ENCODE measurements around the gene FGF2. TPM values are rescaled to one million over a fixed set of nuclear protein-coding genes. Genes with fewer than 3 reads are reported as not detected.
"Not testable (repeated sequence)": the region's sequence is repeated elsewhere in the genome, so short reads cannot be mapped to it uniquely, and the experiment has no call there.

FGF2 gene
- total RNA-seq, 3 donors from 2014 or later = 0.37 to 0.84 (median 0.73) TPM

DNA sequence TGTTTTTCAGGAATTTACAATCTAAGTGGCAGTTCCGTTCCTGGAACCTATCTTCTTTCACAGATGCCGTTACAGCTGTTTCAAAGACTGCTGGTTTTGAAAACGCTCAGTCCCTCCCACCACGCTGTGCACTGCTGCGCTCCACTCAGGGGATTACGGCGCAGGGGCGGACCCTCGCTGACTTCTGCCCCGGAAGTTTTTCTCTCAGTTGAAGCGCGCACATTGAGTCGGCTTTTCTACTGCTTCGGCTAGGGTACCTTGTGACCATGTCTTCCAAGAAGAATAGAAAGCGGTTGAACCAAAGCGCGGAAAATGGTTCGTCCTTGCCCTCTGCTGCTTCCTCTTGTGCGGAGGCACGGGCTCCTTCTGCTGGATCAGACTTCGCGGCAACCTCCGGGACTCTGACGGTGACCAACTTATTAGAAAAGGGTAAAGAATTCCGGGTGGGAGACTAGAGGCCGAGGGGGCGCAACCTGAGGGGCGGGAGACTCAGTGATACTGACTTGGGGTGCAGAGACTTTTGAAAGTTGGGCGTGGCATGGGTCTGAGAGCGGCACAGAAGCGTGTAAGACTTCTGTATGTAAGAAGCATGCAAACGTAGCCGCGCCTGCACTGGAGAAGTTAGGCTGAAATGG, 96.4 kb downstream of the FGF2 start:
- DNase-seq = peak; percentile 81
- ATAC-seq = peak; percentile 98 to 99
- Mint-ChIP-seq H3K4me1 (ENCODE audit: low read depth) (peaks cover 4% of the 10 kb centered on the region), H3K4me3 (no peak overlapping the region), H3K36me3 (ENCODE audit: insufficient read depth) (no peaks in the 10 kb centered on the region), H3K9me3 (no peaks in the 10 kb centered on the region), H3K27me3 (ENCODE audit: low read depth) (no peaks in the 10 kb centered on the region)

GRCh38 chr4:122928930-122929329, 102.3 kb downstream of the FGF2 start:
- H3K27me3 Mint-ChIP-seq (ENCODE audit: low read depth) = no peaks in the 10 kb centered on the region
- no peak for DNase-seq
- ATAC-seq = no peak
- peaks cover 22% of the 10 kb centered on the region for H3K36me3 Mint-ChIP-seq (ENCODE audit: insufficient read depth)
- H3K4me1 Mint-ChIP-seq (ENCODE audit: low read depth) = no peaks in the 10 kb centered on the region
- no peak overlapping the region for H3K4me3 Mint-ChIP-seq
- no peaks in the 10 kb centered on the region for H3K9me3 Mint-ChIP-seq

GRCh38 chr4:122930862-122931261, 104.2 kb downstream of the FGF2 start:
- Mint-ChIP-seq H3K27me3 (ENCODE audit: low read depth) (no peaks in the 10 kb centered on the region), H3K4me3 (no peak overlapping the region), H3K36me3 (ENCODE audit: insufficient read depth) (peaks cover 31% of the 10 kb centered on the region), H3K9me3 (no peaks in the 10 kb centered on the region), H3K4me1 (ENCODE audit: low read depth) (peaks cover 2% of the 10 kb centered on the region)
- ATAC-seq (no peak), DNase-seq (no peak)

GRCh38 chr4:122932763-122933162, 106.1 kb downstream of the FGF2 start:
- H3K4me3 Mint-ChIP-seq = no peak overlapping the region
- peaks cover 2% of the 10 kb centered on the region for H3K4me1 Mint-ChIP-seq (ENCODE audit: low read depth)
- H3K9me3 Mint-ChIP-seq = no peaks in the 10 kb centered on the region
- DNase-seq (no peak), ATAC-seq (no peak)
- H3K36me3 Mint-ChIP-seq (ENCODE audit: insufficient read depth) = peaks cover 36% of the 10 kb centered on the region
- no peaks in the 10 kb centered on the region for H3K27me3 Mint-ChIP-seq (ENCODE audit: low read depth)

- H3K36me3 Mint-ChIP-seq (ENCODE audit: insufficient read depth) = peaks cover 41% of the 10 kb centered on the region
- H3K27me3 Mint-ChIP-seq (ENCODE audit: low read depth); DNase-seq; ATAC-seq; H3K4me3 Mint-ChIP-seq; H3K9me3 Mint-ChIP-seq: not testable (repeated sequence)
- H3K4me1 Mint-ChIP-seq (ENCODE audit: low read depth) = peaks cover 11% of the 10 kb centered on the region
Measured at GRCh38 chr4:122945136-122945535, 118.5 kb downstream of the FGF2 start.

DNA sequence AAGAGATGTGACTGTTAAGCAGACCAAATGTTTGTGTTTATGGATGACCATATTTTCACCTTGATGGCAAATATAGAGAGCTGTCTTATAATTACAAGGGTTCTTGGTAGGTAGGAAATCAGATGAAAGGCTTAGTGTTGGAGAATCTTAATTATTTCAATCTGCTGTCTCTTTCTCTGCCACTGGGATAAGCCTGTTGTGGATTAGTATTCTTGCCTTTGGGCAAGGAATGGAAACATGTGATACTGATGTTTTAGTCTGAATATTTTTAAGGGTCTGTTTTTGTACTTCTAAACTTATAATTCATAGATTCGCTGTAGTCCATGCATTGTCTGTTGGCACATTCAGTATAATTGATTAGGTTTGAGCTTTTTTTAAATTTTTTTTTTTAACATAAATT, 119.5 kb downstream of the FGF2 start:
- H3K4me1 Mint-ChIP-seq (ENCODE audit: low read depth) = peaks cover 11% of the 10 kb centered on the region
- no peak for DNase-seq
- H3K9me3 Mint-ChIP-seq = no peaks in the 10 kb centered on the region
- H3K36me3 Mint-ChIP-seq (ENCODE audit: insufficient read depth) = peaks cover 43% of the 10 kb centered on the region
- no peaks in the 10 kb centered on the region for H3K27me3 Mint-ChIP-seq (ENCODE audit: low read depth)
- H3K4me3 Mint-ChIP-seq = no peak overlapping the region
- no peak for ATAC-seq

Other genes with a start within 250 kb of the FGF2 start
- gene IL21, start 205.8 kb upstream of the FGF2 start, total RNA-seq = 100 to 1,000 TPM in 1 of 3 donors, 10 to 100 TPM in 2; 35.0 to 109 (median 42.8) TPM
- gene BBS12, start 94.1 kb upstream of the FGF2 start, total RNA-seq = 1 to 10 TPM; 1.2 to 1.3 (median 1.2) TPM
- gene NUDT6, start 95.8 kb downstream of the FGF2 start, total RNA-seq = 1 to 10 TPM; 1.0 to 2.0 (median 1.7) TPM

Data from activated T-cell treated with anti-CD3 and anti-CD28 coated beads, Interleukin-2, amount 50 U/mL, for 4 hours (primary cell).